ENCODE results near the gene FBXW7.

DNA sequence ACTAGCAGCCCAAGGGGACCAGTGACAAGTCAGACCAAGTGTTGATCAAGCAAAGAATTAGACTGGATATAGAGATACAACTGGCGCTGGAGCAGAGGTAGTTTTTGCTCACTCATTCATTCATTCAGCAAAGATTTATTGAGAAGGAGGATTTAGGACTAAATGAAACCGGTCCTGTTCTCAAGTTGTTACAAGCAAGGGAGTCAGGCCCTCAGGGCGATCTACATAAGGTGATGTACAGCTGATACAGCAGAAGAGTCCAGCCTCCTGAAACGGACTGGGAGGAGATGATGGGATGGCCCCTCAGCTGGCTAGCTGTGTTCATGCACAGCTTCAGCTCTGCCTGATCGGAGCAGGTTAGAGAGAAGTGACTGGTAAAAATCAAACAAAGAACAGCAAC lies 242.4 kb downstream of the FBXW7 start:
- TF ChIP-seq POLR2A (IDR thresholded peaks at IDR 0.05; ENCODE audit: control extremely low read depth in 1 of 2, low read depth in 2 of 2, low read length in 2 of 2) (no peak), BCL11A (IDR thresholded peaks at IDR 0.05; ENCODE audit: low read depth in 2 of 2, low read length in 2 of 2) (no peak), CREB1 (IDR thresholded peaks at IDR 0.05) (no peak), POLR2AphosphoS5 (IDR thresholded peaks at IDR 0.05; ENCODE audit: low read depth, low read length) (no peak), EZH2 (IDR thresholded peaks at IDR 0.05; ENCODE audit: low read depth, low read length, severe bottlenecking) (no peak), JUN (IDR thresholded peaks at IDR 0.05; ENCODE audit: low read depth, low read length) (no peak), SIN3A (conservative IDR thresholded peaks at IDR 0.05 in 1 of 2, IDR thresholded peaks at IDR 0.05 in 1 of 2; ENCODE audit: low read depth in 1 of 2, low read length in 2 of 2) (no peak), SP1 (IDR thresholded peaks at IDR 0.05; ENCODE audit: low read depth, low read length) (no peak)
- TF ChIP-seq, protein P1, sequence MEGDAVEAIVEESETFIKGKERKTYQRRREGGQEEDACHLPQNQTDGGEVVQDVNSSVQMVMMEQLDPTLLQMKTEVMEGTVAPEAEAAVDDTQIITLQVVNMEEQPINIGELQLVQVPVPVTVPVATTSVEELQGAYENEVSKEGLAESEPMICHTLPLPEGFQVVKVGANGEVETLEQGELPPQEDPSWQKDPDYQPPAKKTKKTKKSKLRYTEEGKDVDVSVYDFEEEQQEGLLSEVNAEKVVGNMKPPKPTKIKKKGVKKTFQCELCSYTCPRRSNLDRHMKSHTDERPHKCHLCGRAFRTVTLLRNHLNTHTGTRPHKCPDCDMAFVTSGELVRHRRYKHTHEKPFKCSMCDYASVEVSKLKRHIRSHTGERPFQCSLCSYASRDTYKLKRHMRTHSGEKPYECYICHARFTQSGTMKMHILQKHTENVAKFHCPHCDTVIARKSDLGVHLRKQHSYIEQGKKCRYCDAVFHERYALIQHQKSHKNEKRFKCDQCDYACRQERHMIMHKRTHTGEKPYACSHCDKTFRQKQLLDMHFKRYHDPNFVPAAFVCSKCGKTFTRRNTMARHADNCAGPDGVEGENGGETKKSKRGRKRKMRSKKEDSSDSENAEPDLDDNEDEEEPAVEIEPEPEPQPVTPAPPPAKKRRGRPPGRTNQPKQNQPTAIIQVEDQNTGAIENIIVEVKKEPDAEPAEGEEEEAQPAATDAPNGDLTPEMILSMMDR (IDR thresholded peaks at IDR 0.05; ENCODE audit: control extremely low read depth in 1 of 3, insufficient read depth in 1 of 3, low read depth in 1 of 3, low read length in 3 of 3) = no peak
